GM12892 (cell line): ENCODE results near the gene KCND1.
A peak's percentile ranks its signal among the peaks of the same experiment; 100 is the strongest.

Experiments used
- DNase-seq: peaks from one replicate; pipeline ENCODE4 v3.0.0; 2011; ENCODE audit not compliant: insufficient read length
- FAIRE-seq: peaks from 2 replicates; lab custom pipeline; 2011; peaks lifted over from hg19 to GRCh38; lab: Jason Lieb, UNC
- POLR2A ChIP-seq: IDR thresholded peaks from 2 replicates; pipeline ENCODE4 v1.6.1; 2011; ENCODE audit warnings: low read depth, low read length, control low read depth
- POLR2AphosphoS5 ChIP-seq: IDR thresholded peaks from 2 replicates; pipeline ENCODE4 v1.6.1; 2011; ENCODE audit warnings: low read depth, low read length, control low read depth
- TAF1 ChIP-seq: IDR thresholded peaks from 2 replicates; pipeline ENCODE4 v1.6.1; 2011; ENCODE audit warnings: low read depth, mild to moderate bottlenecking, control low read depth, low read length, borderline replicate concordance

KCND1 gene

DNA sequence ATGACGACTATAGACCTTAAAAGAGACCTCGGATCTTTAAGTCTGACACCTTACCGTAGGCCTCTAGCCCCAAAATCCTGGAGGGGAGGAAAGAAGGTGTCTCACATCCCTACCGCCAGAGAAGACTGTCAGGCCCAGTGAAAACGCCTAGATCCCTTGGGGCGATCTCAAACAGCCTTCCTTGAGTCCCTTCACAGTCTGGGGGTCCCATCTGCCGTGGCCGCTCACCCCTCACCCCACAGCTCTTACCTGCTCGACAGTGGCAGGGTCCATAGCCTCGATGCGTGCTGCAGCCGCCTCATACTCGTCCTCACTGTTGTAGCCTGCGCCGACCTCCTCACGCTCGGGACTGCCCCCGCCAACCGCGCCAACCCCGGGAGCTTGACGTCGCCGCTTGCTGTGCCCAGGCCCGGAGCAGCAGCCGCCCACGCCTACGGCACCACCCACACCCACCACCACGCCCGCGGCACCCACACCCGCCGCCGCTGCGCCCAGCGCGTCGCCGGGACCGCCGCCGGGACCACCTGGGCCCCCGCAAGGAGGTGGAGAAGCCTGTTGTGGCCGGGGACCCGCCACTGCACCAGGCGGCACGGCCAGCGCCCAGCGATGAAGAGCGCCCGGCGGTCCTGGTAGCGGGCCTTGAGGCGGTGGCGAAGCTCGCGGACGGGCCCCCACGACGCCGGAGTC, 14.8 kb downstream of the KCND1 start:
- no peak for TF ChIP-seq TAF1
- TF ChIP-seq POLR2AphosphoS5, result 0 out of 2 replicates have a peak, but pooled peaks have one; percentile 9
- no peak for DNase-seq
- FAIRE-seq, result peak; percentile 78

GRCh38 chrX:48948589-48948988, 23.1 kb downstream of the KCND1 start:
- DNase-seq, result no peak
- FAIRE-seq, result no peak
- TF ChIP-seq POLR2AphosphoS5 (no peak), POLR2A (no peak), TAF1 (no peak)

GRCh38 chrX:48945517-48946348, 25.9 kb downstream of the KCND1 start:
- TF ChIP-seq POLR2AphosphoS5, result no peak
- TF ChIP-seq POLR2A, result no peak
- FAIRE-seq (peak; percentile 74), DNase-seq (no peak)

GRCh38 chrX:48942895-48943294, 28.7 kb downstream of the KCND1 start:
- TF ChIP-seq POLR2AphosphoS5 (no peak), TAF1 (no peak), POLR2A (no peak)
- FAIRE-seq, result peak; percentile 81
- no peak for DNase-seq

DNA sequence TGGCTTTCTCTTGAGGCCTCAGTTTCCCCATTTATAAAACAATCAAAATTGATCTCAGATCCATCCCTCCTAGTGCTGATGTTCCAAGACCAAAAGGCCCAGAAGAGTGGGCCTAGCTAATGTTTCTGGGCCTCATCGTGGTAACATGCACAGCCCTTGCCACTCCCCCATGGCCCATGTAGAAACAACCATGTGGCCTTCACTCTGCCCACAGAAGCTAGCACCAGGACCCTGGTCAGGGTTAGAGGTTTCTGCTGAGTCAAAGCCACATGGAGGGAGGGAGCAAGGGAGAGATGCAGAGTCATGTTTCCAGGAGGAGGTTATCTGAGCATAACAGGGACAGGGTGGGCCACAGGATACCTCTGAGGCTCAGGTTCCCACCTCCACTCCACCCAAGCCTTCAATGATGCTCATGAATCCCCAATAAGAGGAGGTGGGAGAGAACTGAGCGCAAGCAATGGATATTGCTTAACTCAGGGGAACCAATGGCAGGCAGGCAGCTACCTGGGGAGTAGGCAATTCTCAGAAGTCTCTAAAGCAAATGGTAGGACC, 31.2 kb downstream of the KCND1 start:
- no peak for TF ChIP-seq POLR2A
- TF ChIP-seq POLR2AphosphoS5, result no peak
- no peak for TF ChIP-seq TAF1
- no peak for FAIRE-seq

GRCh38 chrX:48939524-48940228, 32.0 kb downstream of the KCND1 start:
- FAIRE-seq (peak; percentile 86), DNase-seq (no peak)
- TF ChIP-seq POLR2A, result no peak
- no peak for TF ChIP-seq POLR2AphosphoS5
- TF ChIP-seq TAF1, result no peak

More for the DNA sequence above, 31.2 kb downstream of the KCND1 start:
- no peak for DNase-seq

- no peak for DNase-seq
- TF ChIP-seq POLR2AphosphoS5 (peak; percentile 39; the same call in 1 of the 2 replicates), TAF1 (no peak)
- FAIRE-seq, result peak; percentile 92
Measured at GRCh38 chrX:48938721-48939425, 32.8 kb downstream of the KCND1 start.

- peak; percentile 98 for FAIRE-seq
- peak; percentile 49 for DNase-seq
- TF ChIP-seq POLR2AphosphoS5 (peak; percentile 31; the same call in 1 of the 2 replicates), TAF1 (no peak)
Measured at GRCh38 chrX:48937054-48937907, 34.4 kb downstream of the KCND1 start.

DNA sequence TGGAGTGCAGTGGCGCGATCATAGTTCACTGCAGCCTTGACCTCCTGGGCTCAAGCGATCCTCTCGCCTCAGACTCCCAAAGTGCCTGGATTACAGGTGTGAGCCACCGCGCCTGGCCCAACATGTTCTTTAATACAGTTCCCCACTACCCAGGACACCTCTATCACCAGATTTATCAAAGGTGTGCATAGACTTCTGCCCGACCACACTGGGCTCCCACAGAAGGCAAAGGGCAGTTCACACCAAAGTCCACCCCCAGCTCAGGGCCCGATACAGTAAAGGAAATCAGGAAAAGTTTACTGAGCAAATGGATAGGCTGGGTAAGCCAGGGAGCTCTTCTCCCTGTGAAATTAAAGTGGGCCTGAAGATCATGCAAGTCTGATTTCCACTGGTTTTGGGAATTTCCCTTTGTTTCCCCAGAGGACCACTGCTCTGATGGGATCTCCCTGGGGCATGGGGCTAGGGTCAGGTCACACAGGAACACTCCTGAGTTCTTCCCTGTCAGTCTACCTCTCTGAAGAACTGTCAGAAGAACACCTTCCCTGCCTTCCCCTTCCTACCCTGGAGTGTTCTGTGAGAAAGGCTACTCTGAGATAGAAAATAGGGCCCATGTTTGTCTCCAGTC, 35.1 kb downstream of the KCND1 start:
- no peak for FAIRE-seq
- no peak for TF ChIP-seq TAF1
- no peak for TF ChIP-seq POLR2A
- TF ChIP-seq POLR2AphosphoS5, result no peak
- DNase-seq, result no peak

GRCh38 chrX:48935301-48935670, 36.4 kb downstream of the KCND1 start:
- no peak for FAIRE-seq
- no peak for TF ChIP-seq POLR2AphosphoS5
- TF ChIP-seq POLR2A, result no peak
- no peak for DNase-seq
